Heart right ventricle (tissue), 16 donors: ENCODE data around the gene UBE2G1. TPM values are rescaled to one million over a fixed set of nuclear protein-coding genes. Genes with fewer than 3 reads are reported as not detected.
A peak's percentile ranks its signal among the peaks of the same experiment; 100 is the strongest.

Experiments used
- ATAC-seq, 8 donors: fragments of 200-7000 bp; cut with Tn5 transposase; one replicate each; pipeline ENCODE4 v1.9.1; 2020; ENCODE audit warnings: mild to moderate bottlenecking in 8 of 8, moderate library complexity in 8 of 8, moderate number of reproducible peaks in 1 of 8
- DNase-seq, 2 donors: peaks; one replicate each; pipeline ENCODE4 v3.0.0-alpha.2; 2020
- H3K27ac ChIP-seq, 10 donors: fragments of 200-600 bp; sonication (generic) in 2 of 10; one replicate each; pipeline versions ENCODE4 v1.5.0 to v1.8.0; 2020 to 2022; ENCODE audit warnings: mild to moderate bottlenecking in 3 of 10
- H3K27me3 ChIP-seq, 7 donors: fragments of 200-600 bp; one replicate each; pipeline ENCODE4 v1.8.0; 2021 to 2022; ENCODE audit warnings: mild to moderate bottlenecking in 2 of 7
- H3K36me3 ChIP-seq, 9 donors: fragments of 200-600 bp; sonication (generic) in 1 of 9; one replicate each; pipeline versions ENCODE4 v1.5.0 to v1.8.0; 2020 to 2022; ENCODE audit warnings: mild to moderate bottlenecking in 2 of 9
- H3K4me1 ChIP-seq, 9 donors: fragments of 200-600 bp; sonication (generic) in 1 of 9; one replicate each; pipeline versions ENCODE4 v1.5.0 to v1.8.0; 2020 to 2022; ENCODE audit warnings: mild to moderate bottlenecking in 4 of 9
- H3K4me3 ChIP-seq, 10 donors: fragments of 200-600 bp; sonication (generic) in 2 of 10; one replicate each; pipeline versions ENCODE4 v1.5.0 to v1.8.0; 2020 to 2022; ENCODE audit warnings: mild to moderate bottlenecking in 7 of 10, moderate library complexity in 2 of 10
- H3K9me3 ChIP-seq, 11 donors: fragments of 200-600 bp in 10 of 11; sonication (generic) in 2 of 11; one replicate each; pipeline versions ENCODE4 v1.5.0 to v1.8.0; 2013 to 2022; ENCODE audit warnings: mild to moderate bottlenecking in 2 of 11, control low read depth in 1 of 11, moderate library complexity in 1 of 11
- WGBS, 2 donors: extraction: QIAGEN DNeasy Blood & Tissue Kit; methylation state at CpG; one replicate each; pipeline ENCODE4 v1.1.7; 2013; ENCODE audit warnings: inconsistent platforms in 1 of 2; 5-methylcytosine and 5-hydroxymethylcytosine counted together
- intact Hi-C, 10 donors: fragments of 100-400 bp; cut with DNase I; formaldehyde crosslinking; loops; one replicate each; pipeline versions ENCODE4 v1.11.1 to v1.14.2; 2022
- polyA plus RNA-seq, 2 donors: library from polyadenylated mRNA; stranded (reverse); fragments of 200-250 nt; gene quantifications; one replicate each; pipeline ENCODE4 v1.2.3, GENCODE V29; 2013
- total RNA-seq, 10 donors: library from RNA; stranded (reverse); fragmentation: NEBNext Ultra II Directional in 3 of 10; extraction: Animal tissue kit (Norgen Biotek cat#: 25700) in 3 of 10; gene quantifications; one replicate each; pipeline versions ENCODE4 v1.2.1 to v1.2.4, GENCODE V29; 2021 to 2023
- TF ChIP-seq, protein P1 (sequence below), 9 donors: fragments of 200-600 bp; sonication (generic) in 2 of 9; IDR thresholded peaks; one replicate each; pipeline versions ENCODE4 v1.5.0 to v1.8.0; 2021 to 2022; ENCODE audit warnings: antibody characterized with exemption in 9 of 9, mild to moderate bottlenecking in 5 of 9, moderate library complexity in 1 of 9
- donor health status: Arrhythmogenic right ventricular cardiomyopathy.
- donor health status: ischemic (EF 13 %, LVEDD 7.1; RV severe dilation, severe dysfunction).
- donor health status: healthy with polysubstance abuse.
- donor health status: DM: no; HTN: yes; CAD: no.
- donor health status: DM: no; HTN: no; CAD: no.
- donor health status: ischemic (EF 25% LVEDD 6.9; RV normal size, moderate dysfunction).
- donor health status: ischemic (EF 25% LVEDD 5.7; RV mildly dilated, moderate dysfunction).
- donor health status: healthy.
- donor health status: DM: yes; HTN: yes; CAD: no.
- donor health status: Ischemic cardiomyopathy.
- donor health status: ischemic (EF 35%, LVEDD 5.7; RV mildly dilated, moderate dysfunction).
- donor health status: nonischemic (EF 11% LVEDD 7.7; RV severe dilation, severe dysfunction).
- donor health status: DM: yes; HTN: yes; CAD: no.
- donor health status: PGD.
- donor health status: ischemic (EF 29% LVEDD 5.4; RV normal size, mild dysfunction).
- donor health status: nonischemic (EF 23%, LVEDD 6.1; RV moderate dilation, normal function).

Gene UBE2G1
- total and polyA plus RNA-seq, 12 donors: 14.9 to 119 (median 100) TPM

DNA sequence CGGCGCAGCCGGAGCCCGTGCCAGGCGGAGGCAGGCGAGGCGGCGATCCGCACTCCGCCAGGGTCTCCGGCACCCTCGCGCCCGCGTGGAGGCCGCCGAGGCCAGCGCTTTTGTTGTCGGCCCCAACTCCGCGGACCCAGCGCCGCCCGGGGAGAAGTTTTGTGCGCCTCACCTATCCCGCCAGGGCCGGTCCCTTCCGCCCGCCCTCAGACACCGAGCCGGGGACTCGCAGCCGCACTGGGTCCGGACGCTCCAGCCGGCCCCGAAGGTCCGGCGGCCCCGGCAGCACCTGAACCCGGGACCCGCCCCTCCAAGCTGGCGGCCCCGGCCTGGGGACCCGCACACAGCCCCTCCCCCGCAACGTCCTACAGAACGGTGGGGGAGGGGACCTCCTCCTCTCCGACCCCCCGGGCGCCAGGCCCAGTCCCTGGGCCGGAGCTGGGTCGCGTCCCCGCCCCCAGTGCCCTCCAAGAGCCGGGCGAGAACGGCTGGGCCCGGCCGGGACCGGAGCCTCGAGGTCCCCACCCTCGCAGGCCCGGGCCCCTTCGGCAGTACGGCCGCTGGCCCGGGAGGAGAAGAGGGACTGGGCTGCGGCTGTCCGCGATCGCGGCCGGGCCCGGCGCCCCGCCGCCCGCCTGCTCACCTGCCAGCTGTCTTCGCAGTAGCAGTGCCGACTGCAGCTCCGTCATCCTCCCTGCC, 698 bp downstream of the UBE2G1 start:
- 0 to 1% methylated on average over 62 to 82 of the region's 82 CpGs for WGBS, 2 donors
- Histone ChIP-seq H3K4me3 (peak overlapping the region; percentile 82 to 100 (median 98)), H3K27ac (peak overlapping the region; percentile 91 to 100 (median 98)), H3K27me3 (no peaks in the 10 kb centered on the region), H3K36me3 (peaks cover 0 to 17% (median 0%) of the 10 kb centered on the region in 9 donors), H3K4me1 (peaks cover 2 to 43% (median 33%) of the 10 kb centered on the region in 9 donors), H3K9me3 (no peaks in the 10 kb centered on the region)
- DNase-seq (peak; percentile 32 to 46), ATAC-seq (peak in 5 of 8 donors; percentile 8 to 51 (median 28))
- TF ChIP-seq, protein P1, sequence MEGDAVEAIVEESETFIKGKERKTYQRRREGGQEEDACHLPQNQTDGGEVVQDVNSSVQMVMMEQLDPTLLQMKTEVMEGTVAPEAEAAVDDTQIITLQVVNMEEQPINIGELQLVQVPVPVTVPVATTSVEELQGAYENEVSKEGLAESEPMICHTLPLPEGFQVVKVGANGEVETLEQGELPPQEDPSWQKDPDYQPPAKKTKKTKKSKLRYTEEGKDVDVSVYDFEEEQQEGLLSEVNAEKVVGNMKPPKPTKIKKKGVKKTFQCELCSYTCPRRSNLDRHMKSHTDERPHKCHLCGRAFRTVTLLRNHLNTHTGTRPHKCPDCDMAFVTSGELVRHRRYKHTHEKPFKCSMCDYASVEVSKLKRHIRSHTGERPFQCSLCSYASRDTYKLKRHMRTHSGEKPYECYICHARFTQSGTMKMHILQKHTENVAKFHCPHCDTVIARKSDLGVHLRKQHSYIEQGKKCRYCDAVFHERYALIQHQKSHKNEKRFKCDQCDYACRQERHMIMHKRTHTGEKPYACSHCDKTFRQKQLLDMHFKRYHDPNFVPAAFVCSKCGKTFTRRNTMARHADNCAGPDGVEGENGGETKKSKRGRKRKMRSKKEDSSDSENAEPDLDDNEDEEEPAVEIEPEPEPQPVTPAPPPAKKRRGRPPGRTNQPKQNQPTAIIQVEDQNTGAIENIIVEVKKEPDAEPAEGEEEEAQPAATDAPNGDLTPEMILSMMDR (IDR thresholded peaks at IDR 0.05): no peak
- intact Hi-C loops: loop anchor here in 7 of 10 donors (2.0 to 10.0 kb wide), 9 partner anchors 51 to 223 kb away; partner anchors contain the start of genes ANKFY1 (in 1 of the 7), CYB5D2 (in 1 of the 7) and ZZEF1 (in 1 of the 7)

DNA sequence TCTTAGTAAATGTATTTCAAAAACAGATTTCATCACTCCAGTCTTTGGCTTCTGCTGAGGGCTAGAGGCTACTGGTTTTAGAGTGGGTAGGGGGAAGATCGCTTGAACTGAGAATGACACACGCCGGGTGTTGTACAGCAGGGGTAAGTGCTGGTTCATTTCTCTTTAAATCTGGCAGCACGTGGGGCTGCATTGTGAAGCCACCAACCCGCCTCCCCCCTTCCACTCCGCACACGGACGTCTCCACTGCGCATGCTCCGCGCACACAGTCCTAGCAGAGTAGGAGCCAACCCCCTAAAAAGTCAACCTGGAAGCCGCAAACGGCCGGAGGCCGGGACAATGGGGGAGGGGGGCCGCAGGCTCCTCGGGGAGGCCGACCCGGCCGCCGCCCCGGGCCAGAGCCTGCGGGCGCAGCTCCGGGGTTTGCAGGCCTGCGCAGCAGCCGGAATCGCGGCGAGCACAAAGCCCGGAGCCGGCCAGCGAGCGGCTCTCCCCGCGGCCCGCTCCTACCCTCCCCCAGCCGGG, 1.3 kb downstream of the UBE2G1 start:
- Histone ChIP-seq H3K36me3 (peaks cover 0 to 17% (median 0%) of the 10 kb centered on the region in 9 donors), H3K27me3 (no peaks in the 10 kb centered on the region), H3K4me3 (peak overlapping the region; percentile 82 to 100 (median 98)), H3K9me3 (no peaks in the 10 kb centered on the region), H3K27ac (peak overlapping the region; percentile 91 to 100 (median 98)), H3K4me1 (peaks cover 2 to 49% (median 34%) of the 10 kb centered on the region in 9 donors)
- intact Hi-C loops: loop anchor here in 6 of 10 donors (5.0 to 10.0 kb wide), 6 partner anchors 50 to 153 kb away; no protein-coding TSS in a partner anchor
- ATAC-seq (peak; percentile 77 to 89 (median 84)), DNase-seq (peak; percentile 92 to 93)
- WGBS, 2 donors: 0 to 1% methylated on average over 38 of the region's 38 CpGs
- TF ChIP-seq, protein P1 (IDR thresholded peaks at IDR 0.05): no peak

DNA sequence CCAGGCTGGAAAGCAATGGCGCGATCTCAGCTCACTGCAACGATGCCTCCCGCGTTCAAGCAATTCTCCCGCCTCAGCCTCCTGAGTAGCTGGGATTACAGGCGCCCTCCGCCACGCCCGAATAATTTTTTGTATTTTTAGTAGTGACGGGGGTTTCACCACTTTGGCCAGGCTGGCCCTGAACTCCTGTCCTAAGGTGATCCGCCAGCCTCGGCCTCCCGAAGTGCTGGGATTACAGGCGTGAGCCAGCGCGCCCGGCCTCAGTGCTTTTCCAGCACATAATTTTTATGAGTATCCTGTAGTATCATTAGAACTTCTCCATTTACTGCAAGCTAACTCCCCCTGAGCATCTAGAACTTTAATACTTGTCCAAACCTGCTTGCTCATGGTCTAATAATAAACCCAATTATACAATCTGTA, 1.8 kb downstream of the UBE2G1 start:
- DNase-seq (no peak), ATAC-seq (peak in 1 of 8 donors; percentile 1)
- Histone ChIP-seq H3K27me3 (no peaks in the 10 kb centered on the region), H3K36me3 (peaks cover 0 to 17% (median 0%) of the 10 kb centered on the region in 9 donors), H3K27ac (peak overlapping the region; percentile 42 to 100 (median 98)), H3K4me1 (peaks cover 2 to 54% (median 39%) of the 10 kb centered on the region in 9 donors), H3K9me3 (no peaks in the 10 kb centered on the region), H3K4me3 (peak overlapping the region; percentile 82 to 100 (median 98))
- 68 to 70% methylated on average over 18 of the region's 18 CpGs for WGBS, 2 donors
- TF ChIP-seq, protein P1 (IDR thresholded peaks at IDR 0.05): no peak
- intact Hi-C loops: loop anchor here in 8 of 10 donors (5.0 to 10.0 kb wide), 7 partner anchors 47 to 152 kb away; no protein-coding TSS in a partner anchor

DNA sequence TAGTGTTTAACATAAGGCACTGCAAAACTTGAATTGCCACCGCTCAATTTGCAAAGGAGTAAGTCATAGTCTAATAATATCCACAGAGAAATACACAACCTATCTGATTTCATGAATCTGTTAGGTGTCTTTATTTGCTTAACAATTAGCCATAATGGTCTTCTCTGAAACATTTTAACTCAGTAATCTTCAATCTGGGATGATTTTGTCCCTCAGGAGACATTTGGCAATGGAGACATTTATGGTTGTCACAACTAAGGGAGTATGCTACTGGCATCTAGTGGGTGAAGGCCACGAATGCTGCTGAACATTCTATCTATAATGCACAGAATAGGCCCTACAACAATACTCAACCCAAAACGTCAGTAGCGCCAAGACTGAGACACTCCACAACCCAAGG, 4.3 kb downstream of the UBE2G1 start:
- no peak for DNase-seq
- H3K27me3 ChIP-seq: no peaks in the 10 kb centered on the region
- 46 to 54% methylated on average over 4 of the region's 4 CpGs for WGBS, 2 donors
- H3K4me3 ChIP-seq: no peak overlapping the region
- H3K4me1 ChIP-seq: peaks cover 2 to 74% (median 50%) of the 10 kb centered on the region in 9 donors
- peaks cover 0 to 17% (median 0%) of the 10 kb centered on the region in 9 donors for H3K36me3 ChIP-seq
- TF ChIP-seq, protein P1 (IDR thresholded peaks at IDR 0.05): peak in 4 of 9 donors; percentile 6 to 48 (median 37)
- peak overlapping the region in 7 of 10 donors; percentile 22 to 70 (median 38) for H3K27ac ChIP-seq
- no peak for ATAC-seq
- H3K9me3 ChIP-seq: no peaks in the 10 kb centered on the region
- intact Hi-C loops: loop anchor here in 5 of 10 donors (5.0 to 10.0 kb wide), 5 partner anchors 45 to 147 kb away; no protein-coding TSS in a partner anchor
